Fibroblast of villous mesenchyme (primary cell): Measurements from ENCODE around the gene FADD. TPM values are rescaled to one million over a fixed set of nuclear protein-coding genes. Genes with fewer than 3 reads are reported as not detected.
"Not testable (repeated sequence)": the region's sequence is repeated elsewhere in the genome, so short reads cannot be mapped to it uniquely, and the experiment has no call there.

Experiments
- DNase-seq: peaks from one replicate; pipeline ENCODE4 v3.0.0-alpha.2; 2010; ENCODE audit warnings: low read depth
- H3K4me3 ChIP-seq: 2 replicates; pipeline ENCODE4 v1.5.1; 2011; ENCODE audit warnings: low read depth, mild to moderate bottlenecking, low read length
- CTCF ChIP-seq: IDR thresholded peaks from 2 replicates; pipeline ENCODE4 v1.5.1; 2012; ENCODE audit warnings: low read depth, mild to moderate bottlenecking, low read length; ENCODE audit not compliant: insufficient read depth
- total RNA-seq: library from RNA; depleted of rRNA; stranded (reverse); fragments of >200 nt; gene quantifications from 2 replicates; pipeline ENCODE4 v1.2.3, GENCODE V29; 2012

Gene FADD
- total RNA-seq, 1 donor, result 49.7 TPM

DNA sequence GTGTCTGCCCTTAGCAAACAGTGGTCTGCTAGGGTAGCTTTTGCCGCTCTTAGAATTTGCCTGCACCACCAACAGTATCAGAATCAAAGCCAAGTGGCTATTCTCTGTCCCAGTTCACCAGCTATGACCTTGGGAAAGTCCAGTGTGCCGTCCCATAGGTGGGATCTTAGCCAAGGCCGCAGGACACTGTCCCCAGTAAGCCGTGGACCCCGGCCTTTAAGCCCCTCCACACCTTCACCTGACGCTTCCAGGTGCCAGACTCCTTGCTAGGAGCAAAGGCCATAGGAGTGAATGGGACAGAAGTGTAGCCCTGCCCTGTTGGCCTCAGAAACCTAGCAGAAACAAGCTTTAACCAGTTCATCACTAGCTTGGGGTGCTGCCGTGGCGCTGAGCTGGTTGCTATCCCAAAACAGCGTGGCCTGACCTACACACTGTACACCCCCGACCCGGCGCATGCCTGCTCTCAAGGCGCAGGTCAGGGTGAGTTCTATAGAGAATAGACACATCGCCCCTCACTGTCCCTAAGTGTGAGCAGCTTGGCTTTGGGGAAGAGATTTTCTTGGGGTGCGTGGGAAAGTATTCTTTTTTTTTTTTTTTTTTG is 4.5 kb downstream of the FADD start:
- no peak for TF ChIP-seq CTCF
- DNase-seq, result no peak
- H3K4me3 ChIP-seq, result no peak overlapping the region

DNA sequence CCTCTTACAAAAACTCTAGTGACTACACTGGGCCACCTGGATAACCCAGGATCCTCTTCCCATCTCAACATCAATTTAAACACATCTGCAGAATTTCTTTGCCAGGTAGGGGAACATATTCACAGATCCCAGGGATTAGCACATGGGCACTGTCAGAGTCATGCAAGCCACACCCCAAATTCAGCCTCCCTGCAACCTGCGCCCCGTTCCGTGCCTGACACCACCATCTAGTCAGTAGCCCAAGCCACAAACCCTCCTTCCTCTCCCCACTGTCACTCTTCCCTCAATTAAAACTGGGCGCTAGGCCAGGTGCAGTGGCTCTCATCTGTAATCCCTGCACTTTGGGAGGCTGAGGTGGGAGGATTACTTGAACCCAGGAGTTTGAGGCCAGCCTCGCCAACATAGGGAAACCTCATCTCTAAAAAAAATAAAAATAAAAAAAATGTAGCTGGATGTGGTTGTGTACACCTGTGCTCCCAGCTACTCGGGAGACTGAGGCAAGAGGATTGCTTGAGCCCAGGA is 6.4 kb downstream of the FADD start:
- no peak overlapping the region for H3K4me3 ChIP-seq
- no peak for TF ChIP-seq CTCF
- no peak for DNase-seq

DNA sequence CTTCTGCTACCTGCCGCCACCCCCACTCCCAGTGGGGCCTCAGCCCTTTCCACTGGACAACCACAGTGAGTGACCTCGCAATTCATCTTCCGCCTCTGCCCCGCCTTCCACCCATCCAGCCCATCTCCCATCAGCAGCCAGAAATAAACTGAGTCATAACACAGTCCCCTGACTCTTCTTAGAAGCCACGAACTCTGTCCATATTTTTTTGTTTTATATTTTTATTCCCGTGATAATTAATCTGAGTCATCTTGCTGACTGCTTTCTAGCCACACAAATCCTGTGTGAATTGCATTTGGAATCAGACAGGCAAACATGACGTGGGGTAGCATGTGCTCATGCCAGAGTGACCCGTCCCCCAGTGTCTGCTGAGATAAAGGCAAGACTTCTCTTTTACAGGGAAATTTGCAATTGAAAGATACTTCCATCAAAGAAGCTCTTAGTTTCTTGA is 7.0 kb downstream of the FADD start:
- no peak for TF ChIP-seq CTCF
- DNase-seq, result peak; percentile 42

GRCh38 chr11:70210530-70210929 is 7.4 kb downstream of the FADD start:
- DNase-seq, result no peak
- TF ChIP-seq CTCF, result no peak
- no peak overlapping the region for H3K4me3 ChIP-seq

More for the DNA sequence above, 7.0 kb downstream of the FADD start:
- no peak overlapping the region for H3K4me3 ChIP-seq

GRCh38 chr11:70212227-70212811 is 9.2 kb downstream of the FADD start:
- TF ChIP-seq CTCF, result no peak
- DNase-seq, result peak; percentile 11
- no peak overlapping the region for H3K4me3 ChIP-seq

GRCh38 chr11:70217388-70217787 is 14.3 kb downstream of the FADD start:
- H3K4me3 ChIP-seq, DNase-seq: not testable (repeated sequence)

- not testable (repeated sequence) for H3K4me3 ChIP-seq, DNase-seq
These were observed 15.0 kb downstream of the FADD start for GRCh38 chr11:70218076-70218475.

- DNase-seq, result no peak
- no peak overlapping the region for H3K4me3 ChIP-seq
- TF ChIP-seq CTCF, result no peak
These were observed 17.0 kb downstream of the FADD start for GRCh38 chr11:70220136-70220535.
